ENCODE data around the gene ADORA3. TPM values are rescaled to one million over a fixed set of nuclear protein-coding genes. Genes with fewer than 3 reads are reported as not detected.

ADORA3 gene
- total and polyA plus RNA-seq, 2 of the 8 experiments (the other 6 are each of a cell fraction or from before 2014, with no cell fraction given): 0.03 TPM; not detected in 1

DNA sequence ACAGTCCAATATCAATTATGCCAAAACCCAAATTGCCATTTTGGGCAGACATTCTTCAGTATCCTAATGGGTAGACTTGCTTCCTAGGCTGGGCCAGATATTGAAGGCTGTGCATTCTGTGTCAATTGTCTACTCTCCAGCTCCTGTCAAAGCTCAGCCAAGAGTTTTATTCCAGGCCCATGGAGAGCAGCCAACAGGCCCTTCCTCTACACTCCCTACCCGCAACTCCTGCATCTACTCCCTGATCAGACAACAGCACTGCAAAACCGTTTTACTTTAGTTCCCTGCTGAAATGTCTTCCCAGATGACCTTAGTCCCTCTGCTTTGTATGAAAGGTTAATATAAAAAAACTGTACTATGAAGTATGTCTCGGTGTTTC, 6.6 kb upstream of the ADORA3 start:
- Histone ChIP-seq H3K14ac (ENCODE audit: insufficient read length) (no peak overlapping the region), H2BK15ac (ENCODE audit: low read length) (no peak overlapping the region), H3K56ac (replicated peaks; ENCODE audit: insufficient read length, low read depth, low read length) (no peak overlapping the region), H4K8ac (ENCODE audit: extremely low read depth, insufficient read depth, low read length) (no peak overlapping the region), H2BK120ac (replicated peaks; ENCODE audit: low read depth, low read length) (no peak overlapping the region), H3K27me3 (replicated peaks in 1 of 4; ENCODE audit: control insufficient read depth in 3 of 4, extremely low read depth in 1 of 4, insufficient read depth in 3 of 4, low read length in 3 of 4) (no peaks in the 10 kb centered on the region; a peak in 1 of 7 replicates), H3K79me1 (ENCODE audit: low read depth, low read length) (no peaks in the 10 kb centered on the region), H3K18ac (ENCODE audit: extremely low read depth, low read length) (no peak overlapping the region), H3K4me3 (ENCODE audit: extremely low read depth in 1 of 4, insufficient read depth in 2 of 4, low read depth in 3 of 4, low read length in 4 of 4) (no peak overlapping the region), H3K9ac (replicated peaks in 1 of 4; ENCODE audit: extremely low read depth in 1 of 4, low read depth in 3 of 4, low read length in 3 of 4) (no peak overlapping the region), H3K9me3 (ENCODE audit: insufficient read depth in 2 of 2, low read depth in 1 of 2, low read length in 1 of 2) (no peaks in the 10 kb centered on the region), H3K4me1 (replicated peaks in 1 of 4; ENCODE audit: control insufficient read depth in 3 of 4, insufficient read depth in 4 of 4, low read length in 3 of 4) (peaks cover 0 to 9% (median 3%) of the 10 kb centered on the region in 4 experiments; a peak in 5 of 7 replicates), H2AK5ac (ENCODE audit: low read depth, low read length) (no peak overlapping the region), H3K23me2 (ENCODE audit: low read depth, low read length) (no peaks in the 10 kb centered on the region; the same call in 1 of the 2 replicates), H3K4me2 (ENCODE audit: insufficient read depth in 1 of 2, low read depth in 2 of 2, low read length in 2 of 2) (no peak overlapping the region), H2BK5ac (ENCODE audit: low read depth, low read length) (no peak overlapping the region), H2BK20ac (ENCODE audit: low read length) (no peak overlapping the region), H2BK12ac (ENCODE audit: low read depth, low read length) (no peak overlapping the region), H3K27ac (ENCODE audit: low read depth, low read length) (no peak overlapping the region), H3K23ac (ENCODE audit: insufficient read length) (no peak overlapping the region), H3K4ac (replicated peaks; ENCODE audit: insufficient read length, low read depth, low read length) (no peak overlapping the region), H4K5ac (ENCODE audit: insufficient read length, low read depth, low read length) (no peak overlapping the region), H4K91ac (replicated peaks; ENCODE audit: insufficient read length, low read length) (no peak overlapping the region), H4K20me1 (replicated peaks in 1 of 2; ENCODE audit: control insufficient read depth in 1 of 2, insufficient read depth in 2 of 2, low read length in 2 of 2) (no peaks in the 10 kb centered on the region), H2AFZ (ENCODE audit: low read length) (no peak overlapping the region), H3K36me3 (ENCODE audit: control insufficient read depth in 2 of 4, insufficient read depth in 4 of 4, low read length in 3 of 4) (no peaks in the 10 kb centered on the region), H3K79me2 (ENCODE audit: control insufficient read depth in 1 of 2, insufficient read depth in 2 of 2, low read length in 2 of 2) (no peaks in the 10 kb centered on the region)
- WGBS, 2 experiments (ENCODE audit: extremely low coverage in 1 of 2, insufficient coverage in 1 of 2, insufficient read length in 1 of 2, insufficient replicate concordance in 2 of 2, low coverage in 1 of 2, low lambda C conversion rate in 2 of 2, missing lambda C conversion rate in 1 of 2): 91% methylated on average over 3 of the region's 3 CpGs; no CpG with 5 or more reads in 1 of the 2 experiments
- POLR2A ChIA-PET (ENCODE audit: partially characterized antibody): no interaction called here
- DNase-seq (ENCODE audit: low read depth in 1 of 2, low spot score in 2 of 2) (no peak), FAIRE-seq (no peak)
- CTCF ChIA-PET (ENCODE audit: partially characterized antibody): interaction anchor here (1.2 to 1.8 kb wide), 2 partner anchors 9 to 23 kb away, joined by 3 to 5 read pairs; no protein-coding TSS in a partner anchor
- TF ChIP-seq HDAC6 (IDR thresholded peaks at IDR 0.05; ENCODE audit: low read depth, low read length) (no peak), GTF2F1 (IDR thresholded peaks at IDR 0.05; ENCODE audit: borderline replicate concordance, low read depth, low read length) (no peak), SP1 (IDR thresholded peaks at IDR 0.05; ENCODE audit: low read depth, low read length) (no peak), SIN3A (conservative IDR thresholded peaks at IDR 0.05 in 1 of 2, IDR thresholded peaks at IDR 0.05 in 1 of 2; ENCODE audit: low read depth in 1 of 2, low read length in 2 of 2) (no peak), CHD1 (IDR thresholded peaks at IDR 0.05; ENCODE audit: low read depth, low read length) (no peak), GABPA (IDR thresholded peaks at IDR 0.05; ENCODE audit: borderline replicate concordance, insufficient read depth, low read length) (no peak), CBX5 (IDR thresholded peaks at IDR 0.05; ENCODE audit: low read depth, low read length) (no peak), POLR2A (IDR thresholded peaks at IDR 0.05; ENCODE audit: control extremely low read depth in 1 of 2, low read depth in 2 of 2, low read length in 2 of 2) (no peak), SAP30 (IDR thresholded peaks at IDR 0.05; ENCODE audit: insufficient read depth, insufficient replicate concordance, low read length) (no peak), NRF1 (IDR thresholded peaks at IDR 0.05; ENCODE audit: low read depth, low read length) (no peak)
- TF ChIP-seq, protein P1, sequence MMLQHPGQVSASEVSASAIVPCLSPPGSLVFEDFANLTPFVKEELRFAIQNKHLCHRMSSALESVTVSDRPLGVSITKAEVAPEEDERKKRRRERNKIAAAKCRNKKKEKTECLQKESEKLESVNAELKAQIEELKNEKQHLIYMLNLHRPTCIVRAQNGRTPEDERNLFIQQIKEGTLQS (IDR thresholded peaks at IDR 0.05; ENCODE audit: insufficient read depth, low read depth, low read length): no peak
- TF ChIP-seq, protein P2, sequence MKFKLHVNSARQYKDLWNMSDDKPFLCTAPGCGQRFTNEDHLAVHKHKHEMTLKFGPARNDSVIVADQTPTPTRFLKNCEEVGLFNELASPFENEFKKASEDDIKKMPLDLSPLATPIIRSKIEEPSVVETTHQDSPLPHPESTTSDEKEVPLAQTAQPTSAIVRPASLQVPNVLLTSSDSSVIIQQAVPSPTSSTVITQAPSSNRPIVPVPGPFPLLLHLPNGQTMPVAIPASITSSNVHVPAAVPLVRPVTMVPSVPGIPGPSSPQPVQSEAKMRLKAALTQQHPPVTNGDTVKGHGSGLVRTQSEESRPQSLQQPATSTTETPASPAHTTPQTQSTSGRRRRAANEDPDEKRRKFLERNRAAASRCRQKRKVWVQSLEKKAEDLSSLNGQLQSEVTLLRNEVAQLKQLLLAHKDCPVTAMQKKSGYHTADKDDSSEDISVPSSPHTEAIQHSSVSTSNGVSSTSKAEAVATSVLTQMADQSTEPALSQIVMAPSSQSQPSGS (IDR thresholded peaks at IDR 0.05; ENCODE audit: low read length): no peak

Data from H1 (cell line).